Fibroblast of pulmonary artery (primary cell): ENCODE measurements around the gene ACIN1.

ENCODE experiments used
- DNase-seq: peaks from one replicate; pipeline ENCODE4 v3.0.0-alpha.2; 2010; ENCODE audit warnings: low read depth
- H3K4me3 ChIP-seq: replicated peaks from 2 replicates; pipeline ENCODE4 v1.5.1; 2011; ENCODE audit warnings: low read depth, mild to moderate bottlenecking, control low read depth, low read length, moderate library complexity
- CTCF ChIP-seq: IDR thresholded peaks from 2 replicates; pipeline ENCODE4 v1.5.1; 2011; ENCODE audit warnings: mild to moderate bottlenecking, control low read depth, low read length, inconsistent platforms; ENCODE audit errors: missing control alignments

Gene ACIN1

DNA sequence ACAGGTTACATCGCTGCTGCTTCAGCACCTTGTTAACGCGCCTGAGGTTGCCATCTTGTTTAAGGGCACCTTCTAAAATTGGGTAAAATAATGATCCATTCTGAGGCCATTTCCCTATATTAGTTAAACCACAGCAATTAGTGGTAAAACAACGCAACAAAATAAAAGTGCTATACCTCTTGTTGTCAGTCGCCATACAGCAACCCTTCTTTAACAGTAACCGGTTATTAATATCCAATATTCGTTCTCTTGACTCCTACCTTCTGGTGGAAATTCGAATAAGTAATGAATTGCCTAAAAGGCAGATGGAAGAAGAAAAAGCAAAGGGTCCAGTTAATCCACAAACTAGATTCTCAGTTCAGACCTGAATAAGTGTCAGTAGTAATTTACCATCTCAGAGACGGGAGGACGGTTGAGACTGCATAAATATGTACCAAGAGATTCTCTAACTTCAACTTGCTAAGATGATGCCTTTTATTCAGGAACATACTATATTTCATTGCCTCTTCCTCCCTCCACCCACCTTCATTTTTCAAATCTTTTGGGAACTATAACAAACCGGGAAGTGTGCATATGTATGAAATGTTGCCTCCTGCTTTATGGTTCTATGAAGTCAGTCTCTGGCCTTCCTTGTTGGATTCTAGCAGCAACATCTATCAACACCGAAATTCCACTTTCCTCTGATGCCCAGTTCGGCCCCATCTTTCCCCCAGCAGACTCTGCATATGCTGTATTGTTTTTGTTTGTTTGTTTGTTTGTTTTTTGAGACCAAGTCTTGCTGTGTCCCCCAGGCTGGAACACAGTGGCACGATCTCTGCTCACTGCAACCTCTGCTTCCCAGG, 59.4 kb downstream of the ACIN1 start:
- TF ChIP-seq CTCF: no peak
- no peak for DNase-seq
- H3K4me3 ChIP-seq: peak overlapping the region; percentile 95

DNA sequence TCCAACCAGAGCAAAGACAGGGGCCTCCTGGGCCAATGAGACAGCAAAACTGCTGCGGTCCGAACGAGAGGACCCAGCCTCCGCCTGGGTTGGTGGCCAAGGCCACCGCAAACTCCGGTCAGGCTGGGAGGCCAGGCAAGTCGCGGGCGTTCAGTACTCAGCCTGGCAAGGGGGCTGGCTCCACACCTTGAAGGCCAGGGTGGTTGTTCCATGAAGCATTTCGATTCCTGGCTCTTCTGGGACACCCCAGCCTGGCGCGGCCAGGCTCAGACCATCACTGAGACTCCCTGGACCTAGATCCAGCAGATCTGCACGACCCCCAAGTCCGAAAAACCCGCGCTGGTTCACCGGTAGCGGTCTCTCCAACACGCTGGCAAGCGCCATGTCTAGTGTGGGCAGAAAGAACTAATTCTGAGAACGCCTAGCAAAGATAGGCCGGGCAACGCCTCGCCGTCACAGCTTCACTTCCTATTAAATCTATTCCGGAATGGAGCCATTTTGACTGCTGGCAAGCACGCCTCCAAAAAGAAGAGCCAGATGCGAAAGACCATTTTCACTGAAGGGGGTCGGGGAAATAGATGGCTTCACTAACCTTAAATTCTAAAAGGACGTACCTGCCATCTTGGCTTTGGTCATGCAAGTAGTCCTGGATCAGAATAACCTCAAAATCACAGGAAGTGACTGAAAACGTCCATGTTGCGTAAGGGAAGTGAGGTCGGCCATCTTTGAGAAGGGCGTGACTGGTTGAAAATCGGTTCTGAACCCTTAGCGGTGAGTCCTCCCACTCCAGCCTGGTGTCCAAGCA, 60.2 kb downstream of the ACIN1 start, which contains the start of gene PSMB5:
TSS of gene PSMB5 (minus strand) at position 403 of the 805 bp plus-strand sequence. CDS start at position 384, 19 bp downstream.
- no peak for TF ChIP-seq CTCF
- peak within 1 kb of the TSS; percentile 95 for H3K4me3 ChIP-seq
- peak; percentile 97 for DNase-seq

DNA sequence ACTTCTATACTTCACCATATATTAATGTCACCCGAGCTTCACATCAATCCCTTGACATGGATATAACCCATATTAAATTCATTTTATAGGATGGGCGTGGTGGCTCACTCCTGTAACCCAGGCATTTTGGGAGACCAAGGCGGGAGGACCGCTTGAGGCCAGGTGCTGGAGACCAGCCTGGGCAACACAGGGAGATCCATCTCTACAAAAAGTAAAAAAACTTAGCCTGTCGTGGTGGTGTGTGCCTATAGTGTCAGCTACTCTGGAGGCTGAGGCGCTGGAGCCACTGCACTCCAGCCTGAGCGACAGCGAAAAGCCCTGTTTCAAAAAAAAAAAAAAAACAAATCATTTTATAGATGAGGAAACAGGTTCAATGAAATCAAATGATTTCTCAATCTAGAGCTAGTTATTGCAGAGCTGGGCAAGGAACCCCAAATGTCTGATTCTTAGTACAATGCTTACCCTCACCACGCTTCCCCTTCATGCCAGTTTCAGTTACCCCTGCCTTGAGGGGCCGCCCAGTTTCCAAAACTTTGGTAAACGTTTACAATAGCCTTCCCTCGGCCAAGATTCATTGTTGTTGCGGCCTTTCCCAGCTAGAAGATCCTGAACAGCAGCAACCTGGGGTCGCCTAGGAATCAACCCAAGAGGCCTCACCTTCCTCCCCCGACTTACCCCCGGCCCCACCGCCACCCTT, 61.0 kb downstream of the ACIN1 start:
- TF ChIP-seq CTCF: no peak
- peak overlapping the region; percentile 95 for H3K4me3 ChIP-seq
- no peak for DNase-seq

DNA sequence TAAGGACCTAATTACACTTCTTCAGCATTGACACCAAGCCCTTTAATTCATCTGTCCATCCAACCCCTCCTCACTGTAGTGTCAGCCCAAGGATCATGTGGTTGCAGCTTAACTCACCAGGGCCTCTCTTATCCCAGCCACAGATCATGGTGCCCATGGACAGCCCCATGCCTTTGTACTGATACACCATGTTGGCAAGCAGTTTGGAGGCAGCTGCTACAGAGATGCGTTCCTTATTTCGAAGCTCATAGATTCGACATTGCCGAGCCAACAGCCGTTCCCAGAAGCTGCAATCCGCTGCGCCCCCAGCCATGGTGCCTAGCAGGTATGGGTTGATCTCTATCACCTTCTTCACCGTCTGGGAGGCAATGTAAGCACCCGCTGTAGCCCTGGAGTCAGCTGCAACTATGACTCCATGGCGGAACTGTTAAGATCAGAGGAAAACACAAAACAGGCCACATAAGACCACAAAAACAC, 61.6 kb downstream of the ACIN1 start:
- no peak for TF ChIP-seq CTCF
- H3K4me3 ChIP-seq: peak overlapping the region; percentile 95
- no peak for DNase-seq

DNA sequence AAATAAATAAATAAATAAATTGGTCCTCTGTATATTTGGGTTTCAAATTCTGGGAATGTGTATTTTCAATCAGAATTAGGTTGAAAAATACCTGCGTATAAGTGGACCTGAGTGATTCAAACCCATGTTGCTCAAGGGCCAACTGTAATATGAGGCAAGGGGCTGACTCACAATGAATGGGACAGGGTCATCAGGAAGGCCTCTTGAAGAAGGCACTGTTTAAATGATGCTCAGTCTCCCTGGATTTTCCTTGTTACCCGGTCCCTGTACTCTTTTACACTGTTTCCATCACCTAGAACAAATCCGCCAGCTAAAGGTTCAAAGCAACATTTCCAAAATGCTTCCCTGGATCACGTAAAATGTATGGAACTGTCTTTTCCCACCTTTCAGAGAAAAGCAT, 64.0 kb downstream of the ACIN1 start:
- no peak for TF ChIP-seq CTCF
- no peak for DNase-seq
- H3K4me3 ChIP-seq: no peak overlapping the region

GRCh38 chr14:23028799-23029198, 66.1 kb downstream of the ACIN1 start:
- no peak for TF ChIP-seq CTCF
- DNase-seq: peak; percentile 18
- H3K4me3 ChIP-seq: no peak overlapping the region
